MM.1S (cell line): ENCODE measurements around the gene FGD1.

ENCODE experiments used
- DNase-seq: peaks from one replicate; pipeline ENCODE4 v3.0.0-alpha.2; 2015
- H2AFZ ChIP-seq: fragments of 300-600 bp; sonication (generic); 2 replicates; pipeline ENCODE4 v1.6.0; 2016; ENCODE audit warnings: antibody characterized with exemption, low read length
- H3F3A ChIP-seq: fragments of 300-600 bp; sonication (generic); 2 replicates; pipeline ENCODE4 v1.6.1; 2016; ENCODE audit warnings: mild to moderate bottlenecking, antibody characterized with exemption, low read length, moderate library complexity, mixed read lengths; ENCODE audit not compliant: insufficient read depth
- H3K27ac ChIP-seq: fragments of 300-600 bp; sonication (generic); 2 replicates; pipeline ENCODE4 v1.5.1; 2016; ENCODE audit warnings: mild to moderate bottlenecking, low read length
- H3K27me3 ChIP-seq: fragments of 300-600 bp; sonication (generic); replicated peaks from 2 replicates; pipeline ENCODE4 v1.6.0; 2016; ENCODE audit warnings: low read length; ENCODE audit not compliant: insufficient read depth
- H3K36me3 ChIP-seq: fragments of 300-600 bp; sonication (generic); replicated peaks from 2 replicates; pipeline ENCODE4 v1.6.1; 2016; ENCODE audit warnings: mild to moderate bottlenecking, low read length, mixed read lengths; ENCODE audit not compliant: insufficient read depth
- H3K4me1 ChIP-seq: fragments of 300-600 bp; sonication (generic); 2 replicates; pipeline ENCODE4 v1.6.1; 2016; ENCODE audit warnings: low read length, mixed read lengths
- H3K4me2 ChIP-seq: fragments of 300-600 bp; sonication (generic); 2 replicates; pipeline ENCODE4 v1.6.0; 2016; ENCODE audit warnings: low read depth, low read length
- H3K4me3 ChIP-seq: fragments of 300-600 bp; sonication (generic); 2 replicates; pipeline ENCODE4 v1.5.1; 2016; ENCODE audit warnings: low read length, mixed read lengths
- H3K79me2 ChIP-seq: fragments of 300-600 bp; sonication (generic); 2 replicates; pipeline ENCODE4 v1.6.1; 2016; ENCODE audit warnings: mixed run types, low read length, mixed read lengths
- H3K9ac ChIP-seq: fragments of 300-600 bp; sonication (generic); 2 replicates; pipeline ENCODE4 v1.6.1; 2016; ENCODE audit warnings: low read length, mixed read lengths
- H3K9me2 ChIP-seq: fragments of 300-600 bp; sonication (generic); replicated peaks from 2 replicates; pipeline ENCODE4 v1.6.1; 2016; ENCODE audit warnings: mild to moderate bottlenecking, low read length, mixed read lengths; ENCODE audit not compliant: insufficient read depth
- H3K9me3 ChIP-seq: fragments of 300-600 bp; sonication (generic); replicated peaks from 2 replicates; pipeline ENCODE4 v1.6.1; 2016; ENCODE audit warnings: mild to moderate bottlenecking, low read length, mixed read lengths; ENCODE audit not compliant: insufficient read depth
- H4K20me1 ChIP-seq: fragments of 300-600 bp; sonication (generic); 2 replicates; pipeline ENCODE4 v1.6.1; 2016; ENCODE audit warnings: mild to moderate bottlenecking, low read length, moderate library complexity, mixed read lengths; ENCODE audit not compliant: insufficient read depth
- CTCF ChIP-seq: fragments of 300-600 bp; sonication (generic); IDR thresholded peaks from 2 replicates; pipeline ENCODE4 v1.5.1; 2016; ENCODE audit warnings: antibody characterized with exemption, low read length, mixed read lengths
- EZH2 ChIP-seq: fragments of 300-600 bp; sonication (generic); optimal IDR thresholded peaks from 2 replicates; pipeline ENCODE3; 2017; ENCODE audit warnings: low read depth, mild to moderate bottlenecking, antibody characterized with exemption, low read length, mixed read lengths
- EZH2phosphoT487 ChIP-seq: fragments of 300-600 bp; sonication (generic); IDR thresholded peaks from 2 replicates; pipeline ENCODE4 v1.6.1; 2018; ENCODE audit warnings: antibody characterized with exemption, low read length

Gene FGD1

GRCh38 chrX:54483946-54484345 lies 12.1 kb downstream of the FGD1 start:
- Histone ChIP-seq H3K9me3 (no peaks in the 10 kb centered on the region), H3K4me3 (no peak overlapping the region), H3K79me2 (no peaks in the 10 kb centered on the region), H3K9me2 (no peaks in the 10 kb centered on the region), H4K20me1 (no peaks in the 10 kb centered on the region), H3F3A (no peaks in the 10 kb centered on the region), H3K27ac (no peak overlapping the region), H3K9ac (no peak overlapping the region), H2AFZ (no peak overlapping the region), H3K4me2 (no peak overlapping the region), H3K27me3 (no peaks in the 10 kb centered on the region), H3K36me3 (no peaks in the 10 kb centered on the region), H3K4me1 (no peaks in the 10 kb centered on the region)
- no peak for TF ChIP-seq EZH2phosphoT487
- TF ChIP-seq CTCF = no peak
- TF ChIP-seq EZH2 = no peak
- DNase-seq = no peak

- no peak overlapping the region for H3K27ac ChIP-seq
- H3K4me3 ChIP-seq = no peak overlapping the region
- H3K27me3 ChIP-seq = no peaks in the 10 kb centered on the region
- H2AFZ ChIP-seq = no peak overlapping the region
- no peak overlapping the region for H3K4me2 ChIP-seq
- no peaks in the 10 kb centered on the region for H3K9me2 ChIP-seq
- no peaks in the 10 kb centered on the region for H3K36me3 ChIP-seq
- H3K4me1 ChIP-seq = no peaks in the 10 kb centered on the region
- TF ChIP-seq EZH2 (no peak), CTCF (no peak), EZH2phosphoT487 (no peak)
- no peak overlapping the region for H3K9ac ChIP-seq
- H3F3A ChIP-seq = no peaks in the 10 kb centered on the region
- DNase-seq = no peak
- H4K20me1 ChIP-seq = no peaks in the 10 kb centered on the region
- no peaks in the 10 kb centered on the region for H3K79me2 ChIP-seq
- H3K9me3 ChIP-seq = no peaks in the 10 kb centered on the region
Observed at GRCh38 chrX:54482839-54483593, 13.0 kb downstream of the FGD1 start.

- H3K4me2 ChIP-seq = no peak overlapping the region
- no peak for DNase-seq
- no peaks in the 10 kb centered on the region for H3F3A ChIP-seq
- H3K4me3 ChIP-seq = no peak overlapping the region
- no peaks in the 10 kb centered on the region for H3K79me2 ChIP-seq
- no peaks in the 10 kb centered on the region for H4K20me1 ChIP-seq
- H3K27me3 ChIP-seq = no peaks in the 10 kb centered on the region
- no peaks in the 10 kb centered on the region for H3K36me3 ChIP-seq
- no peak overlapping the region for H2AFZ ChIP-seq
- H3K4me1 ChIP-seq = no peaks in the 10 kb centered on the region
- H3K27ac ChIP-seq = no peak overlapping the region
- H3K9ac ChIP-seq = no peak overlapping the region
- TF ChIP-seq EZH2phosphoT487 (no peak), EZH2 (no peak), CTCF (no peak)
- H3K9me2 ChIP-seq = no peaks in the 10 kb centered on the region
- H3K9me3 ChIP-seq = no peaks in the 10 kb centered on the region
Observed at GRCh38 chrX:54479136-54480111, 16.6 kb downstream of the FGD1 start.
